ENCODE results near the gene MST1R.

DNA sequence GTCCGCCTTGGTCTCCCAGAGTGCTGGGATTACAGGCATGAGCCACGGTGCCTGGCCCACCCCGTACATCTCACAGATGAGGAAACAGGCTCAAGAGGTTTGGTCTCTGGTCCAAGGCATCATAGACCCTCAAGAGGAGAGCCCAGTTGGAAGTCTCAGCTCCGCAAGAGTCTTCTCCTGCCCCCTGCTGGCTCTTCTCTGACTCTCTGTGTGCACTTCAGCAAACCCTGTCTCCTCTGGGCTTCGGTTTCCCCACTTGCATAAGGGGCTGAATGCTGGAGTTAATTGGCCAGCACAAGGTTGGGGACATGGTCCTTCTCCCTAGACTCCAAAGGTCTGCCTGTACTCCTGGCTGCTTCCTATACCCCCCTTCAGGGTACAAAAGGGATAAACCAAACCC, 3.9 kb downstream of the MST1R start:
- TF ChIP-seq CTCF (IDR thresholded peaks at IDR 0.05; ENCODE audit: insufficient read depth, low read depth, low read length) (peak; percentile 6), EZH2 (IDR thresholded peaks at IDR 0.05; ENCODE audit: insufficient read depth, low read length) (no peak)

All from astrocyte (in vitro differentiated cells and primary cell).